Hepatocyte (in vitro differentiated cells): ENCODE measurements around the gene LYPD6.

ENCODE experiments used
- CTCF ChIP-seq: fragments of 200-600 bp; sonication (generic); IDR thresholded peaks from 2 replicates; pipeline ENCODE4 v1.5.1; 2016; ENCODE audit warnings: antibody characterized with exemption, mild to moderate bottlenecking; ENCODE audit not compliant: poor library complexity
- EZH2 ChIP-seq: fragments of 200-600 bp; sonication (generic); IDR thresholded peaks from 2 replicates; pipeline ENCODE4 v1.6.1; 2016; ENCODE audit warnings: antibody characterized with exemption, mild to moderate bottlenecking, borderline replicate concordance

GRCh38 chr2:149410701-149411484, 80.5 kb downstream of the LYPD6 start:
- TF ChIP-seq EZH2 = no peak
- TF ChIP-seq CTCF = no peak
